GM12872 (cell line): Measurements from ENCODE around the gene RNF7.

Experiments used
- TF ChIP-seq, protein P1 (sequence below): IDR thresholded peaks from 3 replicates; pipeline ENCODE4 v1.5.1; 2011; ENCODE audit warnings: low read depth, mild to moderate bottlenecking, low read length, moderate library complexity; ENCODE audit not compliant: insufficient read depth

Gene RNF7

DNA sequence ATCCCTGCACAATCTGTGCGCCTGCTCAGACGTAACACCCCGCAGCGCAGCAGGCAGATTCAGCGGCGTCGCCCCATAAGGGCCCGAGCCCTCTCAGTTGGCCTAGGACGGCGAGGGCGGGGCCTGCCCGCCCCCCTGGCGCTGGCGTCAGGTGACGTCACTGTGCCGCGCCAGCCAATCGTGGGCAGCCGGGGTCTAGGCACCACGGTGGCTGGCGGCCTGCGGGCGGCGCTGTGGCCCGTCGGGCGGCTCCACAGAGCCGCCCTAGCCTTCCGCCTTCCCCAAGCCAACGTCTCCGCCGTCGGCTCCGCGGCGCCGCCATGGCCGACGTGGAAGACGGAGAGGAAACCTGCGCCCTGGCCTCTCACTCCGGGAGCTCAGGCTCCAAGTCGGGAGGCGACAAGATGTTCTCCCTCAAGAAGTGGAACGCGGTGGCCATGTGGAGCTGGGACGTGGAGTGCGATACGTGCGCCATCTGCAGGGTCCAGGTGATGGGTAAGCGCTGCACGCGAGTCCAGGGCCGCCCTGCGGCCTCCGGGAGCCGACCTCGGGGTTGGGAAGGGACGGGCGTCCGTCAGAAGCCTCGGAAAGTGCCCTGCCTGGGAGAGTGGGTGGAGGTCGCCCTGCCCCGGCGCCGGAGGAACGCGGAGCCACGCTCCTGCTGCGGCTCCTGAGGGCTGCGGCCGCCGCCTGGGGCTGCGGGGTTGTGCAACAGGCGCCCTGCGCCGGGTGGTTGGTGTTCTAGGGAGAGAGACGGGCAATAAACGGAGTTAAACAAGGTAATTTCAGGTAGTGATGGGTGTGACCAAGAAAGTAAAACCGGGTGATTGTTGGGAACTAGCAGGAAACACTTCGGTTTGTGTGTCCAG is at the start of gene RNF7:
Gene RNF7, plus strand, starts transcription at position 277 of the 869 bp plus-strand sequence. Its CDS starts 44 bp downstream, at position 321.
- TF ChIP-seq, protein P1, sequence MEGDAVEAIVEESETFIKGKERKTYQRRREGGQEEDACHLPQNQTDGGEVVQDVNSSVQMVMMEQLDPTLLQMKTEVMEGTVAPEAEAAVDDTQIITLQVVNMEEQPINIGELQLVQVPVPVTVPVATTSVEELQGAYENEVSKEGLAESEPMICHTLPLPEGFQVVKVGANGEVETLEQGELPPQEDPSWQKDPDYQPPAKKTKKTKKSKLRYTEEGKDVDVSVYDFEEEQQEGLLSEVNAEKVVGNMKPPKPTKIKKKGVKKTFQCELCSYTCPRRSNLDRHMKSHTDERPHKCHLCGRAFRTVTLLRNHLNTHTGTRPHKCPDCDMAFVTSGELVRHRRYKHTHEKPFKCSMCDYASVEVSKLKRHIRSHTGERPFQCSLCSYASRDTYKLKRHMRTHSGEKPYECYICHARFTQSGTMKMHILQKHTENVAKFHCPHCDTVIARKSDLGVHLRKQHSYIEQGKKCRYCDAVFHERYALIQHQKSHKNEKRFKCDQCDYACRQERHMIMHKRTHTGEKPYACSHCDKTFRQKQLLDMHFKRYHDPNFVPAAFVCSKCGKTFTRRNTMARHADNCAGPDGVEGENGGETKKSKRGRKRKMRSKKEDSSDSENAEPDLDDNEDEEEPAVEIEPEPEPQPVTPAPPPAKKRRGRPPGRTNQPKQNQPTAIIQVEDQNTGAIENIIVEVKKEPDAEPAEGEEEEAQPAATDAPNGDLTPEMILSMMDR, result peak; percentile 88

DNA sequence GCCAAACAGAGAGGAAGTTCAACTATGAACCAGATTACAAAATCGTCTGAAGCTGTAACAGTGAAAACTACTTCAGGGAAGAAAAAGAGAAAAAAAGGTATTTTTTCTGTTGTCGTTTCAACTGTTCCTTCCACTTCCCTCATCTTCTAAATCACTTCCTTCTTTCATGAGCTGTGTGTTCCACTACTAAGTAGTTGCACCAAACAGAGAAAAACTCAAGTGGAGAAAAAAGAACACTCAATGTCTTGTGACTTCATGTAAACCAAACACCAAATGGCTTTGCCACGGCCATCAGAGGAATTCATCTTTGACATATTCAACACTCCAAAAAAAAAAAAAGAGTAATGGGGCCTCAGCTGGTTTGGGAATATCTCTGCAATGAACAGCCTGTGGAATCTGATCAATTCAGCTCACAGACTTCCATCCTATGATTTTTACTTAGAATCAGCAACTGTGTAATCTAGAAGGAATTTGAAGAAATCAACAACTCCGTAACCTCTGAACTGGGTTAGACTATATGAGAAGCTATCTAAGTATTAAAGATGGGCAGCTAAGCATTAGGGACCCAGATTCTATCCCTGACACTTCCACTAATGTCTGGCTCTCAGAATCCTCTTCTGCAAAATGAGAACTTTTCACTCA is 47.5 kb upstream of the RNF7 start:
- TF ChIP-seq, protein P1, result no peak

DNA sequence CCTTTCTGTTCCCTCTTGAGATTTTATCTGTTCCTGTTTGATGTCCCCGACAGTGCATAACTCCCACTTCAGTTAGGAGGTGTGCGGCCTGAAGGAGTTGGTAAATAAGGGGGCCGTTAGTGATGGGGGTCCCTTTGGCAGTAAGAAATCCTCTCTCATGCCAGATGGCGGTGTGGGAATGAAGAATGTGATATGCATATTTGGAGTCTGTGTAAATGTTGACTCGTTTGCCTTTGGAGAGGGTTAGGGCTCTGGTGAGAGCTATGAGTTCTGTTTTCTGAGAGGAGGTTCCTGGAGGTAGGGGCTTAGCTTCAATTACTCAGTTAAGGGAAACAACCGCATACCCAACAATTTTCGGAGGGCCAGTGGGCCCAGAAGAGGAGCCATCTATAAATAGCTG is 38.8 kb upstream of the RNF7 start:
- TF ChIP-seq, protein P1, result no peak

DNA sequence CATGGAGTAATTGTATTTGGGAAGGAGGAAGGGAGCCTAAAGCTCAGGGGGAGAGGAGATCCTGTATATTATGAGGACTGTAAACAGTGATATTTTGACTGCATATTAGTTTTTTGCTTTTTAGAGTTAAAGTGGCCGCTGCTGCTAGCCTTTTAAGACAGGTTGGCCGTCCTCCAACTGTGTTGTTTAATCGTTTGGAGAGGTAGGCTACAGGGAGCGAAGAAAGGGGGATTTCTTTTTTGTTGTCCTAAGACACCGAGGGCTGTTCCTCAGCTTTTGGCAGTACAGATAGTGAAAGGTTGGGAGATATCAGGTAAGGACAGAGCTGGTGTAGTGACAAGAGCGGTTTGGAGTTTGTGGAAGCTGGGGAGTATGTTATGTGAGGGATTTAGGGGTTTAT is 38.2 kb upstream of the RNF7 start:
- TF ChIP-seq, protein P1, result no peak

DNA sequence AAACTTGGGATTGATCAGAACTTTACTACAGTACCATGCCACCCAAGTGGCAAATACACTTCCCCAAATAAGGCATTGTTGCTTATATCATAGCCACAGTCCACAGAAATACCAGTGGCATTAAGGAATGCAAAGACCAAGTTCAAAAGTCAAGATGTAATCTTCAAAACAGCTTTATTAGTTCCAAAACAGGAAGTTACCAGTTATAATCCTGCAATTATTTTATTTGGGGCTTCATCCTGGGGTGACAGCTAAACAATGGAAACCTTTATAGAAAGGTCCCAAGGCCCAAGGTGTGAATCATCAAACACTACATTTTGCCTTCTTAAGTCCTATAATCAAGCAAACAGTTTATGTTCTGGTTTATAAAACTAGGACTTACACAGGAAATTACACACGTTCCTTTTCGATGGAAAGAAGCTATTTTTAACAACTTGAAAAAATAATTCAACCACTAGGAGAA is 30.3 kb upstream of the RNF7 start:
- TF ChIP-seq, protein P1, result no peak

DNA sequence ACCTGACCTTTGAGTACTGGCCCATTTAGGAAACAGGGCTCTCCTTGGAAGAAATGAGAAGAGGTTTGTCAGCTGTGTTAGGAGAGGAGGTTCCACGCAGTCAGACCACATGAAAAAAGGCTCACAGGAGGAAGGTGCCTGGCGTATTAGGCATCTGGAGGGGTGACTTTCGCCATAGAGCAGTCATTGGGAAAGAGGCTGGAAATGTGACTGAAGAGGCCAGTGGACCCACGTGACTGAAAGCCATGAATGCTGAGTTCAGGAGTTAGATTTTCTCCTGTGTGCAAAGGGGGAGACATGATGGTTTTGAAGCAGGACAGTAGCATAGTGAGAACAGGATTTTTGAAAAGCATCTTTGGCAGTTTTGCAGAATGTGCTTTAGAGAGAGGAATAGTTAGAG is 29.7 kb upstream of the RNF7 start:
- TF ChIP-seq, protein P1, result no peak

DNA sequence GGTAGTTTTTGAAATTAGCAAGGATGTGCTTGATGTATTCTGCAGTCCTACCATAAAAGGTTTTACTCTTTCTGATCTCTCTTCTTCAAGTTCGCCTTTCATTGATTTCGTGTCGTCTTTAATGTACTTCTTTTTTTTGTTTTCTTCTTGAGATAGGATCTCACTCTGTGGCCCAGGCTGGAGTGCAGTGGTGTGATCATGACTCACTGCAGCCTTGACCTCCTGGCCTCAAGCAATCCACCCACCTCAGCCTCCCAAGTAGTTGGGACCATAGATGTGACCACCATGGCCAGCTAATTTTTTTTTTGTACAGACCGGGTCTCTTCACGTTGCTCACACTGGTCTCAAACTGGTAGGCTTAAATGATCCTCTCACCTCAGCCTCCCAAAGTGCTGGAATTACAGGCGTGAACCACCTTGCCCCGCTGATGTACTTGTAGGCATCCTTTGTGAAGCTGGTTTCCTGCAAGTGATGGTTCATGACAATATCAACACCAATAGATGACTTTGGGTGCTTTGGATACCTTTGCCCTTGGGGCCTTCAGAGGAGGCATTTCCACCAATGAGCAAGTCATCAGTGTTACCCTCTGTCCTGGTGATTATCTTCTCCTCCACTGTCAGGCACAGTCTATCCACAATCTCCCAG is 28.9 kb upstream of the RNF7 start:
- TF ChIP-seq, protein P1, result no peak
